ENCODE data around the gene CYLD. TPM values are rescaled to one million over a fixed set of nuclear protein-coding genes. Genes with fewer than 3 reads are reported as not detected.

Gene CYLD
- polyA plus RNA-seq, 10 donors: 18.9 to 34.2 (median 27.8) TPM

GRCh38 chr16:50816901-50817555, 75.1 kb downstream of the CYLD start:
- no peak for DNase-seq

- DNase-seq: no peak
Observed at GRCh38 chr16:50818380-50818779, 76.5 kb downstream of the CYLD start.

GRCh38 chr16:50819706-50820105, 77.8 kb downstream of the CYLD start:
- DNase-seq: no peak

- DNase-seq: no peak
Observed at GRCh38 chr16:50820225-50820624, 78.3 kb downstream of the CYLD start.

GRCh38 chr16:50821586-50821985, 79.7 kb downstream of the CYLD start:
- DNase-seq: no peak

GRCh38 chr16:50822671-50823070, 80.8 kb downstream of the CYLD start:
- DNase-seq: no peak

GRCh38 chr16:50826797-50827316, 85.0 kb downstream of the CYLD start:
- no peak for DNase-seq

GRCh38 chr16:50828164-50828702, 86.3 kb downstream of the CYLD start:
- DNase-seq: no peak

- DNase-seq: no peak
Observed at GRCh38 chr16:50830698-50831097, 88.8 kb downstream of the CYLD start.

GRCh38 chr16:50831751-50832150, 89.9 kb downstream of the CYLD start:
- no peak for DNase-seq

GRCh38 chr16:50833929-50834328, 92.0 kb downstream of the CYLD start:
- no peak for DNase-seq

- no peak for DNase-seq
Observed at GRCh38 chr16:50834701-50835100, 92.8 kb downstream of the CYLD start.

- no peak for DNase-seq
Observed at GRCh38 chr16:50835358-50836060, 93.6 kb downstream of the CYLD start.

- no peak for DNase-seq
Observed at GRCh38 chr16:50836121-50836621, 94.3 kb downstream of the CYLD start.

GRCh38 chr16:50837324-50837723, 95.4 kb downstream of the CYLD start:
- no peak for DNase-seq

- DNase-seq: no peak
Observed at GRCh38 chr16:50838165-50838564, 96.3 kb downstream of the CYLD start.

GRCh38 chr16:50838885-50839284, 97.0 kb downstream of the CYLD start:
- no peak for DNase-seq

- DNase-seq: no peak
Observed at GRCh38 chr16:50839356-50839755, 97.5 kb downstream of the CYLD start.

GRCh38 chr16:50839920-50840729, 98.2 kb downstream of the CYLD start:
- DNase-seq: no peak

GRCh38 chr16:50841081-50841886, 99.4 kb downstream of the CYLD start:
- peak in 2 of 3 donors; percentile 13 to 22 for DNase-seq

- no peak for DNase-seq
Observed at GRCh38 chr16:50842013-50842505, 100.2 kb downstream of the CYLD start.
